Neural cell (in vitro differentiated cells): Measurements from ENCODE around the gene PRUNE2. TPM values are rescaled to one million over a fixed set of nuclear protein-coding genes. Genes with fewer than 3 reads are reported as not detected.

ENCODE experiments used
- H2AFZ ChIP-seq: fragments of 200-600, 300-800 bp; sonication (generic), shearing (Covaris generic); 2 replicates; pipeline ENCODE4 v1.6.0; 2014; ENCODE audit warnings: low read depth, mild to moderate bottlenecking, antibody characterized with exemption, low read length, moderate library complexity
- H3F3A ChIP-seq: fragments of 200-600 bp; shearing (Covaris generic); 2 replicates; pipeline ENCODE4 v1.6.1; 2016; ENCODE audit warnings: mild to moderate bottlenecking, moderate library complexity, mixed read lengths, antibody characterized with exemption, low read length; ENCODE audit not compliant: insufficient read depth, poor library complexity, severe bottlenecking
- H3K27ac ChIP-seq: fragments of 200-600, 300-800 bp; sonication (generic), shearing (Covaris generic); 2 replicates; pipeline ENCODE4 v1.5.1; 2014; ENCODE audit warnings: mild to moderate bottlenecking, low read length, moderate library complexity
- H3K27me3 ChIP-seq: fragments of 300-800, 200-600 bp; sonication (generic), shearing (Covaris generic); 2 replicates; pipeline ENCODE4 v1.6.0; 2014; ENCODE audit warnings: mild to moderate bottlenecking, low read depth, low read length, moderate library complexity; ENCODE audit not compliant: insufficient read depth
- H3K36me3 ChIP-seq: fragments of 300-800, 200-600 bp; sonication (generic), shearing (Covaris generic); 2 replicates; pipeline ENCODE4 v1.5.1; 2014; ENCODE audit warnings: mild to moderate bottlenecking, antibody characterized with exemption, low read length, moderate library complexity; ENCODE audit not compliant: insufficient read depth
- H3K4me2 ChIP-seq: fragments of 300-800, 200-600 bp; sonication (generic), shearing (Covaris generic); 2 replicates; pipeline ENCODE4 v1.6.0; 2014; ENCODE audit warnings: mild to moderate bottlenecking, low read length
- H3K4me3 ChIP-seq: fragments of 300-800, 200-600 bp; sonication (generic), shearing (Covaris generic); 2 replicates; pipeline ENCODE4 v1.5.1; 2014; ENCODE audit warnings: mild to moderate bottlenecking, low read length, moderate library complexity
- H3K79me2 ChIP-seq: fragments of 200-600 bp; shearing (Covaris generic); replicated peaks from 2 replicates; pipeline ENCODE4 v1.6.0; 2014; ENCODE audit warnings: mild to moderate bottlenecking, low read length, moderate library complexity; ENCODE audit not compliant: insufficient read depth
- H3K9ac ChIP-seq: fragments of 300-800, 200-600 bp; sonication (generic), shearing (Covaris generic); 2 replicates; pipeline ENCODE4 v1.6.1; 2016; ENCODE audit warnings: mild to moderate bottlenecking, low read length, mixed read lengths
- H3K9me2 ChIP-seq: fragments of 200-600 bp; shearing (Covaris generic); 2 replicates; pipeline ENCODE4 v1.6.1; 2016; ENCODE audit warnings: mild to moderate bottlenecking, low read length, mixed read lengths; ENCODE audit not compliant: insufficient read depth
- H3K9me3 ChIP-seq: fragments of 200-600, 300-800 bp; sonication (generic), shearing (Covaris generic); 2 replicates; pipeline ENCODE4 v1.6.1; 2016; ENCODE audit warnings: mild to moderate bottlenecking, mixed run types, low read length, moderate library complexity, mixed read lengths
- H4K20me1 ChIP-seq: fragments of 200-600 bp; shearing (Covaris generic); 2 replicates; pipeline ENCODE4 v1.6.1; 2016; ENCODE audit warnings: mild to moderate bottlenecking, mixed run types; ENCODE audit not compliant: insufficient read depth
- CTCF ChIP-seq: fragments of 450-650 bp; IDR thresholded peaks from 2 replicates; pipeline ENCODE4 v1.5.1; 2014; ENCODE audit warnings: antibody characterized with exemption, mild to moderate bottlenecking, moderate library complexity; ENCODE audit not compliant: poor library complexity, severe bottlenecking
- EP300 ChIP-seq: fragments of 450-650 bp; conservative IDR thresholded peaks from 2 replicates; pipeline ENCODE4 v1.6.1; 2014; ENCODE audit warnings: antibody characterized with exemption, mild to moderate bottlenecking, moderate library complexity; ENCODE audit not compliant: poor library complexity, severe bottlenecking
- EZH2 ChIP-seq: fragments of 200-600, 300-800 bp; shearing (Covaris generic), sonication (generic); IDR thresholded peaks from 2 replicates; pipeline ENCODE4 v1.6.1; 2014; ENCODE audit warnings: antibody characterized with exemption, low read length, borderline replicate concordance, mild to moderate bottlenecking; ENCODE audit not compliant: insufficient read depth, poor library complexity, severe bottlenecking
- MXI1 ChIP-seq: fragments of 450-650 bp; conservative IDR thresholded peaks from 2 replicates; pipeline ENCODE4 v1.6.1; 2014; ENCODE audit warnings: antibody characterized with exemption, mild to moderate bottlenecking; ENCODE audit not compliant: poor library complexity, severe bottlenecking
- POLR2AphosphoS5 ChIP-seq: IDR thresholded peaks from 2 replicates; pipeline ENCODE4 v1.6.1; 2012
- RAD21 ChIP-seq: fragments of 450-650 bp; conservative IDR thresholded peaks from 2 replicates; pipeline ENCODE4 v1.6.1; 2014; ENCODE audit warnings: antibody characterized with exemption, mild to moderate bottlenecking, moderate library complexity
- REST ChIP-seq: IDR thresholded peaks from 2 replicates; pipeline ENCODE4 v1.6.1; 2012; ENCODE audit warnings: borderline replicate concordance
- SMC3 ChIP-seq: fragments of 450-650 bp; conservative IDR thresholded peaks from 2 replicates; pipeline ENCODE4 v1.6.1; 2014; ENCODE audit warnings: antibody characterized with exemption, mild to moderate bottlenecking, moderate library complexity; ENCODE audit not compliant: poor library complexity
- TAF1 ChIP-seq: IDR thresholded peaks from 2 replicates; pipeline ENCODE4 v1.6.1; 2012; ENCODE audit warnings: low read depth
- polyA plus RNA-seq: library from polyadenylated mRNA; depleted of rRNA; stranded (reverse); fragments of >200 nt; gene quantifications from 2 replicates; pipeline ENCODE4 v1.2.3, GENCODE V29; 2014

PRUNE2 gene
- polyA plus RNA-seq, 1 donor from 2014 or later = 9.7 TPM

DNA sequence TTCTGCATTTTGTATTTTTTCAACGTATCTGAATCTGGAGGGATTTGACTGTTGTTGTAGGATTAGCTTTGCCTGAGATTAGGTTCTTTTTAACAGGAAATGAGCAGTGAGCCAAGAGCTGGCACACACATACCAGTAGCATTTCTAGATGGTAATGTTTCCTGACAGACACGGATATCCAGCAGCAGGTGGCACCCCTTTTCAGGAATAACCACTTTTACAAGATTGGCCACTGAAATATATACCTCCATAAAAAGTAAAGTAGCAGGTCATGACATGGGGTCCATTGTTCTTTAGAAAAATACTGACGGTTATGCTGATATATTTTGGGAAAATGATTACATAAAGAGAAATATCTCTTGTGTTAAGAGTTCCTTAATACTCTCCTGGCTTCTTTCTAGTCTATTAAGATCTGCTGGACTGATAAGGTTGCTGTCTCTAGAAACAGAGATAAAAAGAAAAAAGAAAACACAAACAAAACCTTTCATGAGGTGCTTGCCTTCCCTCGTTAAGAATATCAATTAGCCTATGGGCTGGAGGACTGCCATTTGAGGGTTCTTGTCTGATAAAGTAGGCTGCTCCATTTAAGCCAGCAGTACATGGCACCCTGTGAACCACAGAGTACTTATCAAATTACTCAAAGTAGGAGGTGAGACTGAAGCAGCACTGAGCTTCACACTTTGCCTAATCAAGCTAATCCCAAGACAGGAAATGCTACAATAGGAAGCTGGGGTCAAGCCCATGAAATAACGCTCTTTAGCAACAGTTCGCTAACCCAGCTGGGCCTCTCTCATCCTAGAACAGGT lies 243.2 kb downstream of the PRUNE2 start:
- Histone ChIP-seq H3K4me3 (no peak overlapping the region), H3K27ac (no peak overlapping the region)

More for the DNA sequence above, 243.2 kb downstream of the PRUNE2 start:
- no peak overlapping the region for H3K9ac ChIP-seq
- no peaks in the 10 kb centered on the region for H3K27me3 ChIP-seq
- no peak overlapping the region for H3K4me2 ChIP-seq
- no peak for TF ChIP-seq EZH2
- TF ChIP-seq CTCF = no peak
- no peak for TF ChIP-seq REST
- TF ChIP-seq POLR2AphosphoS5 = no peak
- no peak for TF ChIP-seq TAF1
- no peak for TF ChIP-seq EP300
- no peak for TF ChIP-seq MXI1
- TF ChIP-seq RAD21 = no peak
- no peak for TF ChIP-seq SMC3
- no peak overlapping the region for H2AFZ ChIP-seq
- H3K9me3 ChIP-seq = no peaks in the 10 kb centered on the region
- no peaks in the 10 kb centered on the region for H3F3A ChIP-seq
- no peaks in the 10 kb centered on the region for H3K79me2 ChIP-seq
- no peaks in the 10 kb centered on the region for H3K9me2 ChIP-seq
- no peaks in the 10 kb centered on the region for H3K36me3 ChIP-seq
- no peaks in the 10 kb centered on the region for H4K20me1 ChIP-seq
